Measurements from ENCODE around the gene TP53AIP1.

The TP53AIP1 gene

DNA sequence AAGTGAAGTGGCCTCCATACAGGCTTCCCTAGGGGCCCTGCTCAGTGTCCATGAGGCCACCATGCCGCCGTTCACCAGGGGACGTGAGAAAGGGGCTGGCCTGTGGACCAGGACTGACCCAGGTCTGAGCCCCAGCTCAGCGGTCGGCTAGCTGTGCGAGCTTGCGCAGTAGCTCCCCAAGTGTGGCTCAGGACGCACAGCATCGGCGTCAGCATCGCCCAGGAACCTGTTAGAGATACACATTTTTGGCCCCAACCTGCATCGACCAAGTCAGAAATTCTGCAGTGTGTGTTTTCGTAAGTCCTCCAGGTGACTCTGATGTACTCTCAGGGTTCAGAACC is 429 bp downstream of the TP53AIP1 start:
- DNase-seq = no peak

DNA sequence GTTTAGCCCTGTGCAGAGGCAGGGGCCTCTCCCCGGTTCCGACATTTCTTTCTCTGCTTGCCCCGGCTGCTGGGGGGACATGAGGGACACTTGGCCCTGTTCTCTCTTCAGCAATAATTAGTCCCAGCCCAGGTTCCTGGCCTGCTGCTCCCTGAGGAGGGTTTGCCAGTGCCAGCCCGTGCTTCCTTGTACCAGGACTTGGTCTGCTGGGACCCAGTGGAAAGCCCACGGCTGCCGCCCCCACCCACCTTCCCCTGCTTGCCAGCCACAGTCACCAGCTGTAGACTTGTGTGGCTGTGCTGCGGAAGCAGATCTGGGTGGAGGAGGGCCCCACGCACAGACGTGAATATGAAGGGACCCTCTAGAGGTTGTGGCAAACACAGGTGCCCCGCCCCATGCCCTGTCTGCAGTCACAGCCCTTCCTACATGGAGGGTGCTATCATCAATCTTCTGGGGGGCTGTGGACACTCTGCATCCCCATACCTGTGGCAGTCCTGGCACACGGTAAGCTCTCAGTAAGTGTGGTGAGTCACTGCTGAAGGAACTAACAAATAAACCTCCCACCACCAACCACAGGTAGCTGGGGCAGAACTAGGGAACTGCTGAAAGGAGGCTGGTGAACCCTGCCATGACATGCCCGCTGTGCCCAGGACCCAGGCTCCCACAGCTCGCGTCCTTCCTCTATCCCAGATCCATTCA is 949 bp downstream of the TP53AIP1 start:
- DNase-seq = no peak

DNA sequence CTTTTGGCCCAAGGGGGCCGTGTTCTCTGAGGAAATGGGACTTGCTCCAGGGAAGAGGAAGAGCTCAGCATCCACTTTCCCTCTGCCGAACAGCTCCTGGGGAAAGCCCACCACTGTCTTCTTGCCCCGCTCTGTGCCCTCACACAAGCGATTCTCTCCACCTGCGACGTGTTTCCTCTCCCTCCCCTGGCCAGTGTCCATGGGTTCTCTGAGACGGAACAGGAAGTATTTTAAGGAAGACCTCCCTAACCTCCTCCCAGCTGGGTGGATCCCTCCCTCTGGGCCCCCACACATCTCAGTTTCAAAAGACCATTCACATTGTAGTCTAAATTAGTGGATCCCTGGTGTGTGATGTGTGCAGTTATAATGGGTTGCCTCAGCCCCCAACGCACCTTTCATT is 1.6 kb downstream of the TP53AIP1 start:
- DNase-seq = no peak

DNA sequence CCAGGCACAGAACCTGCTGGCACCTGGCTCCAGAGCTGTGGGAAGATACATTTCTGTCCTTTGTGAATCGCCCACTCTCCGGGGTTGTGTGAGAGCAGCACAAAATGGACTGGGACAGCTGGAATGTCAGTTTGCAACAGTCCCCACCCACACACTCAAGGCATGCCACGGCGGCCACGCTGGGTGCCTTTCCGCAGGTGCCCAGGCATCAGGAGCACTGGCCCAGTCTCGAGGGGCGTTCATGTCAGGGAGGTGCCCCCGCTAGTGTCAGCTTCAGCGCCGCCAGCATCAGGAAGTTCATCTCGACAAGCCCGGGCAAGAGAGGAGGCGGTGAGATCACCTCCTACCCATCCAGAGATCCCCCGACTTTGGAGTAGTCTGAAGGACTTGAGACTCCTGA is 2.1 kb downstream of the TP53AIP1 start:
- DNase-seq = no peak

DNA sequence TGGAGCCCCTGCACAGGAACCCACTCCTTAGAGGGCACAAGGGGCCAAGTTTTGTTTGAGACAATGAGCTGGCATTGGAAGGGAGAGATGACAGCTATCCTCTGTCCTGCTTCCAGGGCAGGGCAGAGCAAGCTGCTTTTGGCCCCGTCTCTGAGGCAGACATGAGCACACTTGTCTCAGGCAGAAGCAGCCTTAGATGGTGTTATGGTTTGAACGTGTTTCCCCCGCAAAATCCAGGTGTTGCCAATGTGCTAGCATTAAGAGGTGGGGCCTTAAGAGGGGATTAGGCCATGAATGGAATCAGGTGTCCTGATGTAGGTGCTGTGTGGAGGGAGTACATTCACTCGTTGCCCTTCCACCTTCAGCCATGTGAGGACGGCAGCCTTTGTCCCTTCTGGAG is 2.5 kb downstream of the TP53AIP1 start:
- DNase-seq = no peak

DNA sequence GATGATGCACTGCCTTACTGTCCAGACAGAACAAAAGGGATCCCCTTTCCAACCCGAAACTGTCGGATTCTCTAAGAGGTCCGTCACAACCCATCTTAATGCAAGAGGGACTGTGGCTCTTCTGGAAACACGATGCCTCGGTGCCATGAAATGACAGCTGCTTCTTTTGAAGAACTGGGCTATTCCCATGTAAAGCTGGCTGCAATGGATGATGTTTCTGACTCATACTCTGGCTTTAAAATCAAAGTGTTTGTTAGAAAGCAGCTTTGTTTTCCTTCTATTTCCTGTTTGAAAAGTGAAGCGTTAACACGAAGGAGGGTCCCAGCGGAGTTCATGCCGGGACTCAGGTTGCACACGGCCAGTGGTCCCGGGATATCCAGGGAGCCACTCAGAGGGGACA is 3.1 kb downstream of the TP53AIP1 start:
- DNase-seq = no peak

DNA sequence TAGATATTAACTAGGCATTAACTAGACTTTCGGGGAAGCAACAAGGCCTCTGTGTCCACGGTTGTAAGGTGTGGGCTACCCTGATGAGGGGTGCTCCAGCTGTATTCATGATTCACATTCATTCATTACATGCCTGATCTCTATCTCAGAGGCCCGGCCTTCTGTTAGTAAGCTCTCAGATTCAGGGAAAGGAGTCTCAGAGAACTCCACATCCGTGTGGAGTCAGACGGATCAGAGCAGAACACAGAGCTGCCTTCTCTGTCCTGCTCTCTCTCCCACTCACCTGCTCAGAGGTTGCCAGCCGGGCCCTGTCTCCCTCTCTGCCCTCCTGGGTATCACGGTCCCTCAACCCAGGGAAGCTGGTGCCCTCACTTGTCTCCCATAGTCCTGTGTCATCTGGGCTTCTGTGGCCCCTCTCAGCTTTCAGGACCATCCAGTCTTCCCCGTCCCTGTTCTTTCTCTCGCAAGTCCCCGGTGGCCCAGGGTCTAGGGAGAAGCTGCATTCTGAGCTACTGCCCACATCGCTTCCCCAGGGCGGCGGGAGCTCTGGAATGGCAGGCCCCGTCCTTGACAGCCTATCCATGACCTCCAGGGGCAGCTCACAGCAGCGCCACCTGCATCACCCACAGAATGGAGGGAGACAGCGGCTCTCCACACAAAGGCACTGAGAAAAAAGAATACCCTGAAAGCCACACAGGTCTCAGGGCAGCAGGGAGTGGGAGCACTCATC is 4.3 kb downstream of the TP53AIP1 start:
- no peak for DNase-seq

DNA sequence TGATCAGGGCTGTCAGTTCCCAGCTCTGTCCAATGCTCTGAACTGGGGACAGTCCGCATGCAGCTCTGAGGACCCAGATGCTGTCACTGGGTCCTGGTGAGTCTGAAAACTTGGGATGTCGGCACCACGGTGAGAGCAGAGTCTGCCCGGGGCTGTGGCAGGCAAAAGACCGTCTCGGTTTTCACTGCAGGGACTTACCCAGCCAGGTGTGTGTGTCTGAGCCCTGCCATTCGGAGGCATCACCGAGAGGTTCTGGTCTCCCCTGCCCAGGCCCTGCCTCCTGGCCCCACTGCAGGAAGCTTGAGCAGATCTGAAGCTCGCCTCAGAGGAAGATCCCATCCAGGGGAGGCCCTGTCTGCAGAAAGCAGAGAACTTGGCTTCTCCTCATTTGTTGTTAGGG is 5.2 kb downstream of the TP53AIP1 start:
- no peak for DNase-seq

DNA sequence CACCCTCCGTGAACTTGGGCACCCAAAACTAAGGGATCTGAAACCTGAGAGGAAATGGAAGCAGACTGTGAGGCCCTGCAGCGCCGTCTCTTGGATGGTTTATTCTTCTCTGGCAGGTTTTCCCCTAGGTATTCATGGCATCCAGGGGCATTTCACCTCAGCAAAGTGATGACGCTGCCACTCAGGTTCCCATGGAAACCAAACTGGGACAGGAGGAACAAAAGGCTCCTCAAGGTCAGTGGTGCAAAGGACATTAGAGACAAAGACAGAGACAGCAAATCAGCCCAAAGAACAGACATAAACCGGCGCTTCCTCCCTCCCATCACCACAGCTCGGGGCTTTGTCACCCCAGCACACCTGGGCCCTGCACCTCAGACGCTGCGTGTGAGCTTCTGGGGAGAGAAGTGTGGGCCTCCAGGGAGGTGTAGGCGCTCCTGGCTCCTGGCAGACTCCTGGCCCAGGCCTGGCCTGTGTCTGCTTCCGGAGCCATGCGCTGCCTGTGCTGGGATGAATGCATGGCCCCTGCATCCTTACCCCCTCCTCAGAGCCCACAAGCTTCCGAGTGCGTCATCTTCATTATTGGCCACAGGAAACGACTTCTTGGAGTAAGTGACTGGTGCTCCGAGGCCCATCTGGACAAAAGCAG is 5.9 kb downstream of the TP53AIP1 start:
- DNase-seq = no peak

DNA sequence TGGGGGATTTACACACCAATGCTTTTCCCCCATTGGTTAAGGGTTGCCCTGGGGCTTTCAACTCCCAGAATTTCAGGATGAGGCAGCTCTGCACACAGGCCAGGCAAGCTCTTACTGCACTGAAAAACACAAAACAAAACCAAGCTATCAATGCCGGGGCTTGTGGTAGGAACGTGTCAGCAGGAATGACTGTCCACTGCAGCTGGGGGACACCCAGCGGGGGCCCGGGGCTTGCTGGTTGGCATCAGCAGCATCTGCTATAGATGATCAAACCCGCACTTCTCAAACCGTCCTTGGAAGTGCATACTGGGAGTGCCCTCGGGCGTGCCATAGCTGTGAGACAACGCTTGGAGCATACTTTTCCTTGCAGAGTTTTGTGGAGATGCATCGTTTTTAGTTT is 7.7 kb downstream of the TP53AIP1 start:
- no peak for DNase-seq

DNA sequence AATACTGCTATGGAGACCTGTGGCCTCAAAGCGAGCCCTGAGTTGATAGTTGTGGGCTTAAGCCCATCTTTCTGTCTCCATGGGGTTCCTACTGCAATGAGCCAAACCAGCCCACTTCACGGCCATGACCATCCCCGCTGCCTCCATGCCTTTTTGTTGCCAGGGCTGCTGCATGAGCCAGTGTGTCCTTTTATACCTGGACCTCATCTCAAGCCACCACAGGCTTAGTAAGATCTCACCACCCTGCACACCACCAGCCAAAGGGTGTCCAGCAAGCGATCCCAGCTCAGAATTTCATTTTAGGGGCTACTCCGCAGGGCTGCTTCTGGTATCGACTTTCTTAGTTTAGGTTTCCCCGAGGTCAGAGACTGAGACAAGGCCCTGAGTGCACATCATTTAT is 8.3 kb downstream of the TP53AIP1 start:
- no peak for DNase-seq

DNA sequence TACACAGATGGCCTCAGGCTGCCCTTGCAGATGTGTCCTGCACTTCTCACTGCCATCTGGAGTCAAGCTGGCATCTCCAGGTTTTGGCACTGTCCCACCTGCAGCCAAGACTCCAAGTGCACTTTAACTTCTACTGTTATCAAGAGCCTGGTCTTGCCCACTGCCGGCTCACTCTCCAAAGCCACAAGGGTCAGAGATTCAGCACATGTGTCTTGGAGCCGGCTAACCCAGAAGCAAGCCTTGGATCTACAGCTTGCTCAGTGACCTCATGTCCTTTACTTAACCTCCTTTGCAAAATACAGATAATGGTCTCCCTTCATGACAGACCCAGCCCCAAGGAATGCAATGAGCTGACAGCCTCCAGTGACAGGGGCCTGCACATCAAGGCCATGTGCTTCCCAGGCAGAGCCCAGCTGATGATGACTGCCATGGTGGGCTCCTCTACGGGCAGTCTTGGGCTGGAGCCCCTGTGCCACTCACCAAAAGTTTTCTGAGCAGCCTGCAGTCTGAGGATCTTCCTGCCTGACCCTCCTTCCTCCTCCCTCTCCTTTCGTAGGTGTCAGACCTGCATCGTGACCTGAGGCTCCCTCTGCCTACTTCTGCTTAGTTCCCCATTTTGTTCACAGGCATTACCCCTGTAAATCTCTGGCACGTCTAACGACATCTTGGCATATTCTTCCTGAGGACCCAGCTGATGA is 9.0 kb downstream of the TP53AIP1 start:
- DNase-seq = no peak

DNA sequence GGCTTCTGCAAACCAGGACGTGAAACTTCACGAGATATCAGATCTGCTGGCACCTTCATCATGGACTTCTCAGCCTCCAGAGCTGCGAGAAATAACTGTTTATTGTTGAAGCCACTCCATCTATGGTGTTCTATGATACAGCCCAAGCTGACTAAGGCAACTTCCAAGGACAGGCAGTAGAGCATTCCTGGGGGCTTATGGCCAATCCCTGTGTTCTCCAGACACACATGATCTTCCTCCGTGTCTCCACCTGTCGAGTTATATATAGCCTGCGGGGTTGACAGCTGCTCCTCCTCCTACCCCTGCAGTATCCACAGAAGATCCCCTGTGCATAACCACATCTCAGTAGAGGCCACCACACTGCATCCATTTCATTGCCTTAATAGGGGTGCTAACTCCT is 11.0 kb downstream of the TP53AIP1 start:
- DNase-seq = no peak

DNA sequence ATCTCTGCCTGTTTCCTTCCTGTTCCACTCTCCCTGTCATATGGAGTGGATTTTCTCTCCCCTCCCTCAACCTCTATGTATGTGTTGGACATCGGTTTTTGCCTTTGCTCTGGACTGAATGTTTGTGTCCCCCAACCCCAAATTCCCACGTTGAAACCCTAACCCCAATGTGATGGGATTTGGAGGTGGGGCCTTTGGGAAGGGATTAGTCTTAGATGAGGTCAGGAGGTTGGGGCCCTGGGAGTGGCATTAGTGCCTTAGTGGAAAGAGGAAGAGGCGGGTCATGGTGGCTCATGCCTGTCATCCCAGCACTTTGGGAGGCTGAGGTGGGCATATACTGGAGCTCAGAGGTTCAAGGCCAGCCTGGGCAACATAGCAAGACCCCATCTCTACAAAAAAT is 11.6 kb downstream of the TP53AIP1 start:
- DNase-seq = no peak

DNA sequence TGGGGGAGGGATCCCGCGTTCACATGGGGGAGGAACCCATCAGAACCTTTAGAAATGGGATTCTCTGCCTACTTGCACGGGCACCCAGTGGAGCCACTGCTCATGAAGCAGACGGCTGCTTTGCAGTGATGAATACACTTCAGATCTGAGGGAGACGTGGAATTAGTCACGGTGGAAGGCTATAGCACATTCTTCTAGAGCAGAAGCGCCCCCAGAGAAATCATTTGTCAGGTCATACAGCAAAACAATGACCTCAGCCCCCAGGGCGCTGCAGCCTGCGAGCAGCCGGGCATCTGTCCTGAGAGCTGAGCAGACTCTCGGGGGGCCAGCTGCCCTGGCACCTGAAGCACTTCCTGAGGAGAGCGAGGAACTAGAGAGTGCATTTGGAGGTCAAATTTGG is 12.7 kb downstream of the TP53AIP1 start:
- DNase-seq = no peak

DNA sequence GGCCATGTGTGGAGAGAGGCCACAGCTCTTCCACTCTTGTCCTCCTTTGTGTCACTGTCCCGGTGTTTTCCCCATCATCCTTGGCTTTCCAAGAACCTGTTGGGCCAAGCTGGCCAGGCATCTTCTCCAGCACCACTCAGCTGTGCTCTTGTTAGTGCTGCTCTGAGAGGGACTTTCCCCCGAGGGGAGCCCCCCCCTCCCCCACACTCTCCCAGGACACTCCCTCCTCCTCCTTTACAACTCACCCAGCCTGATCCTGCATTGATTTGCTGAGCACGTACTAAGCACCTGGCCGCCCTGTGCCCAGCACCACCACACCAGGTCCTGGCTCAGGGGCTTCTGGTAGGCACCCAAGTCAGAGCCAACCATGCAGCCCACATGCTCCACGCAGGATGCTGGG is 13.2 kb downstream of the TP53AIP1 start:
- no peak for DNase-seq

DNA sequence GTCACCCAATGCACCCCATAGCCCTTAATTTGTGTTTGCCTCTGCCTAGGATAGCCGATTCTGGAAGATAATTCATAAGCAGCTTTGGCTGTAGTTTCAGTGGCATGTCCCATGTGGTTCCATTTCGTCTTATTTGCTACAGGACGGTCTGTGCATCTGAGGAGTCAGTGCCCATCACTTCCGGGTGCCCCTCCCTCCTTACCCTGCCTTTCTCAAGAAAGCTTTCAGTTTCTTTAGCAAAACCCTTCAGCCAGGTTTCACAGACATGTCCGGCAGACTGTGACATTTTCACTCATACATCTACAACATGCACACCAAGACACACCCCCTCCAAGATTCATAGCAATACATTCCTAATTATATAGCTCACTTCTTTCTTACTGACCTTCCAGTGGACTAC is 14.3 kb downstream of the TP53AIP1 start:
- no peak for DNase-seq

DNA sequence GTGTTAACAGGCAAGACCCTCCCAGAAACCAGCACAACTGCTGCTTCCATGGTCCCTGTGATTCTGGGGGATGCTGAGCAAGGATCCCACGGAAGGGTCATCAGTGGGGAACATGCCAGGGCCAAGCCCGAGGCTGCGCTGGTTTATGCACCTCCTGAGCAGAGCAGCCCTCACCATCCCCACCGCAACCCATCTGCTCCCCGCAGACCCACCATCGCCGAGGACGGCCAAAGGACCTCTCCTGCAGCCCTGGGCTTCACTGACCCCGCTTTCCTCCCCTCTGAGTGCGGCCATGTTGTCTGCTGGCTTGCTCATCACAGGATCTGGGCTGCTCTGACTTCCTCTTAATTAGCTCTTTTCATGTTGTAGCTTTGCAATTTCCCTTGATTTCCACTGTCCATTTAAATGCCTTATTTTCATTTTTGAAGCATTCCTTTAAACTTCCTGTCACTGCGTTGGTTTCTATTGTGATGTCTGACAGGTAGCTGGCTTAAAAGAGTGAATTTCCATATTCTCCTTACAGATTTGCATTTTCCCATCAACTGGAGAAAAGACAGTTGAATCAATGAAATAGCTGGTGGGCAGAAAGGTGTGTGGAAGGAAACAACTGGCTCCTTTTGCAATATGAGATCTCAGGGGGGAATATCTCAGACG is 14.9 kb downstream of the TP53AIP1 start:
- DNase-seq = no peak

DNA sequence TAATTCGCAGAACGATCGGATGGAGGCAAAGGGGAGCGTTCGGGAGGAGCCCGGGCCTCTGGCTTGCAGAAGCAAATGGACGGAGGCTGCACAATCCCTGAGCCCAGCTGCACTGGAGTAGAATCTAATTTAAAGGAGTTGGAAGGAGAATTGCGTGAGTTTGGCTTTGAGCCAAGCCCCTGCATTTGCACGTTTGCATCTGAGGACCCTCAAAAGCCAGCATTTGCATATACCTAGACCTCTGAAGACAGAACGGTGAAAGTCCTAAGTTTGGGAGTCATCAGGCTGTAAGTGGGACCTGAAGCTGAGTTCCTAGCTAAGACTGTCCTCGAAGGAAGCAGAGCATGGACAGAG is 15.6 kb downstream of the TP53AIP1 start:
- no peak for DNase-seq

DNA sequence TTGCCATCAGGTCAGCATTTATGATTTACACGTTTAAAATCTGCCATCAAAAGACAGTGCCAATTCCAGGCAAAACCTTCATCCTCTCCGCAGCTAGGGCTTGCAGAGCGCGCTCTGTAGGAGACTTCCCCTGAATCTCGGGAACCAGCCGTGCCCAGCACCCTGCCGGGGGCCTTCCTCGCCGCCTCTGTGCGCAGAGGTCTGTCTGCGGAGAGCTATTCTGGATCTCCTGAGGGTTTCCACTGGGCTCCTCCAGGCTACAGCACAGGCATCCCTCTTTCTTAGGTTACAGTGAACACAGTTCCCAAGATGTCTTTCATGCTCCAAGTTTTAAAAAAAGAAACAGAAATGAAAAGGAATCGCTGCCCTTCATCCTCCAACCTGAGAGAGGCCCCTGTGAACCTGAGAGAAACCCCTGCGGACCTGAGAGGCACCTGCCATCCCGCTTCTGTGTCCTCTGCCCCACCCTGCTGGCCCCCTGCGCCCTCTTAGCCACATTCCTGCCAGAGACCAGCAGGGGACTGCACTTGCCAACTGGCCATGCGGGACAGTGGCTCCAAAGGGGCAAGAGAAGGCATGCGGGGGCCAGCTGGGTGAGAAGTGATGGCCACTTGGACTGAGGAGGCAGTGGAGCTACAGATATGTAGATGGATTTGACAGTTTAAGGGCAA is 16.1 kb downstream of the TP53AIP1 start:
- DNase-seq = no peak

DNA sequence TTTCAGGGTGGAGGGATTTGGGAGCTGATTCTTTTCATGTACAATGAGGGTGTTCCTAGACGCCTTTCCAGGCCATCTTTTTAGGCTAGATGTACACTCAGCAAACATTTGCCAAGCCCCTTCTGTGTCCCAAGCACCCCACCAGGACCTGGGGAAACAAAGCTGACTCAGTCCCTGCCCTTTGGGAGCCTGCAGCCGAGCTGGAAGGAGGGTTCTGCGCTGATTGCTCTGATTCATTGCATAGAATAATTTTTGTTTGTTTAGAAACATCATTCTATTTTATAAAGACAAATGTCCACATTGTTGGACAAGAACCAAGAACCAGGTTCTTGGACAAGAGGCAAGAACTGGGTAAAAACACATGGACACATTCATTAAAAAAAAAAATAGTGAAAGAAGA is 16.7 kb downstream of the TP53AIP1 start:
- no peak for DNase-seq

DNA sequence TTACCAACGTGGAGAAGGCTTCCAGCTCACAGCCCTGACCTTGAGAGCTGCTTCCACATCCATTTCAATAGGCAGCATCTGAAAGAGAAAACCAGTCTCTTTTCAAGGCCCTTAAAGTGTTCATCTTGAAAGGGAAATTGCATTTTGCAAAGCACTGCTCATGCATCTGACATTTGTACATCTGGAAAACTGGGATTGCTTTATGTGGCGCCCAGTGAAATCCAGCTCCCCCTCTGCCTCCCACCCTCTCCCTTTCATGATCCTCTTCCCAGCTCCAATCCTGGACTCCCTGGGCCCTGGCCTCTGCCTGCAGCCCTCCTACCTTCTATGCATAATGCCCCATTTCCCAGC is 17.4 kb downstream of the TP53AIP1 start:
- DNase-seq = no peak

Data from SHP77 treated with DMSO at 0.1 percent for 48 hours (cell line).